Muscle of leg (tissue), 11 donors: ENCODE results near the gene PRRC2B. TPM values are rescaled to one million over a fixed set of nuclear protein-coding genes. Genes with fewer than 3 reads are reported as not detected.
"Not testable (repeated sequence)": the region's sequence is repeated elsewhere in the genome, so short reads cannot be mapped to it uniquely, and the experiment has no call there.

Experiments
- DNase-seq: peaks from one replicate; pipeline ENCODE4 v3.0.0; 2013
- H3K27ac ChIP-seq: one replicate; pipeline ENCODE4 v1.5.1; 2013; ENCODE audit warnings: mild to moderate bottlenecking, low read length, control low read depth
- H3K27me3 ChIP-seq: one replicate; pipeline ENCODE4 v1.6.1; 2013; ENCODE audit warnings: low read length; ENCODE audit not compliant: control insufficient read depth, insufficient read depth
- H3K36me3 ChIP-seq: one replicate; pipeline ENCODE4 v1.6.1; 2013; ENCODE audit warnings: low read length; ENCODE audit not compliant: control insufficient read depth, insufficient read depth
- H3K4me1 ChIP-seq: one replicate; pipeline ENCODE4 v1.6.1; 2013; ENCODE audit warnings: low read length; ENCODE audit not compliant: control insufficient read depth, insufficient read depth
- H3K4me3 ChIP-seq: one replicate; pipeline ENCODE4 v1.5.1; 2013; ENCODE audit warnings: low read length, control low read depth
- H3K9me3 ChIP-seq: replicated peaks from 2 replicates; pipeline ENCODE4 v1.6.1; 2013; ENCODE audit warnings: low read depth, low read length; ENCODE audit not compliant: control insufficient read depth
- WGBS: methylation state at CpG from one replicate; pipeline ENCODE4 v1.1.5; 2013; ENCODE audit warnings: missing lambda C conversion rate; ENCODE audit not compliant: insufficient coverage; 5-methylcytosine and 5-hydroxymethylcytosine counted together
- polyA plus RNA-seq, 8 donors: library from polyadenylated mRNA; unstranded; fragments of 120-200 nt; gene quantifications; one replicate each; pipeline versions ENCODE4 v1.2.1 to v1.2.3, GENCODE V29; 2013; ENCODE audit warnings: inconsistent platforms in 1 of 8, low replicate concordance in 1 of 8; ENCODE audit not compliant: insufficient read length in 8 of 8, insufficient read depth in 1 of 8
- total RNA-seq: library from RNA; stranded (reverse); fragments of 120-200 nt; gene quantifications from one replicate; pipeline ENCODE4 v1.2.4, GENCODE V29; 2013

PRRC2B gene
- total and polyA plus RNA-seq, 9 donors, result 64.9 to 181 (median 148) TPM

GRCh38 chr9:131358556-131358955 lies 35.3 kb upstream of the PRRC2B start:
- 59% methylated on average over 2 of the region's 10 CpGs for WGBS
- H3K27ac ChIP-seq, result no peak overlapping the region
- no peak for DNase-seq
- H3K4me3 ChIP-seq, result no peak overlapping the region
- no peaks in the 10 kb centered on the region for H3K27me3 ChIP-seq
- no peaks in the 10 kb centered on the region for H3K4me1 ChIP-seq
- H3K9me3 ChIP-seq, result no peaks in the 10 kb centered on the region
- H3K36me3 ChIP-seq, result no peaks in the 10 kb centered on the region

- 50% methylated on average over 3 of the region's 8 CpGs for WGBS
- no peak for DNase-seq
- H3K4me1 ChIP-seq, result no peaks in the 10 kb centered on the region
- no peak overlapping the region for H3K27ac ChIP-seq
- no peaks in the 10 kb centered on the region for H3K27me3 ChIP-seq
- no peak overlapping the region for H3K4me3 ChIP-seq
- H3K9me3 ChIP-seq, result no peaks in the 10 kb centered on the region
- H3K36me3 ChIP-seq, result no peaks in the 10 kb centered on the region
Measured at GRCh38 chr9:131361202-131361833, 32.6 kb upstream of the PRRC2B start.

- WGBS, result 40% methylated on average over 1 of the region's 1 CpG
- no peaks in the 10 kb centered on the region for H3K27me3 ChIP-seq
- no peaks in the 10 kb centered on the region for H3K36me3 ChIP-seq
- no peak for DNase-seq
- H3K9me3 ChIP-seq, result no peaks in the 10 kb centered on the region
- peaks cover 6% of the 10 kb centered on the region for H3K4me1 ChIP-seq
- no peak overlapping the region for H3K27ac ChIP-seq
- H3K4me3 ChIP-seq, result no peak overlapping the region
Measured at GRCh38 chr9:131365546-131365945, 28.3 kb upstream of the PRRC2B start.

- peak; percentile 63 for DNase-seq
- Histone ChIP-seq H3K4me3 (no peak overlapping the region), H3K36me3 (no peaks in the 10 kb centered on the region), H3K27me3 (no peaks in the 10 kb centered on the region), H3K27ac (peak overlapping the region; percentile 20), H3K4me1 (peaks cover 6% of the 10 kb centered on the region), H3K9me3 (no peaks in the 10 kb centered on the region)
- WGBS, result 21% methylated on average over 5 of the region's 6 CpGs
Measured at GRCh38 chr9:131366761-131367401, 27.0 kb upstream of the PRRC2B start.

GRCh38 chr9:131367450-131367849 lies 26.4 kb upstream of the PRRC2B start:
- H3K27me3 ChIP-seq, result no peaks in the 10 kb centered on the region
- no peak for DNase-seq
- WGBS, result no CpG with 5 or more reads among the region's 2 CpGs
- peaks cover 8% of the 10 kb centered on the region for H3K4me1 ChIP-seq
- no peaks in the 10 kb centered on the region for H3K36me3 ChIP-seq
- H3K4me3 ChIP-seq, result no peak overlapping the region
- no peak overlapping the region for H3K27ac ChIP-seq
- no peaks in the 10 kb centered on the region for H3K9me3 ChIP-seq

GRCh38 chr9:131370638-131371037 lies 23.2 kb upstream of the PRRC2B start:
- H3K27ac ChIP-seq, result no peak overlapping the region
- H3K9me3 ChIP-seq, result no peaks in the 10 kb centered on the region
- H3K27me3 ChIP-seq, result no peaks in the 10 kb centered on the region
- DNase-seq, result no peak
- H3K4me3 ChIP-seq, result no peak overlapping the region
- 63% methylated on average over 2 of the region's 2 CpGs for WGBS
- H3K36me3 ChIP-seq, result no peaks in the 10 kb centered on the region
- peaks cover 15% of the 10 kb centered on the region for H3K4me1 ChIP-seq

- 50% methylated on average over 17 of the region's 17 CpGs for WGBS
- peak overlapping the region; percentile 98 for H3K27ac ChIP-seq
- peak overlapping the region; percentile 81 for H3K4me3 ChIP-seq
- not testable (repeated sequence) for H3K4me1 ChIP-seq, H3K36me3 ChIP-seq, H3K9me3 ChIP-seq, H3K27me3 ChIP-seq, DNase-seq
Measured at GRCh38 chr9:131372599-131372973, 21.3 kb upstream of the PRRC2B start.

GRCh38 chr9:131374638-131375037 lies 19.2 kb upstream of the PRRC2B start:
- not testable (repeated sequence) for H3K4me3 ChIP-seq, H3K9me3 ChIP-seq, DNase-seq, H3K4me1 ChIP-seq, H3K36me3 ChIP-seq, H3K27ac ChIP-seq, H3K27me3 ChIP-seq
- WGBS, result 92% methylated on average over 2 of the region's 5 CpGs

- no CpG with 5 or more reads among the region's 2 CpGs for WGBS
Measured at GRCh38 chr9:131379056-131379455, 14.8 kb upstream of the PRRC2B start.

GRCh38 chr9:131382850-131383729 lies 10.8 kb upstream of the PRRC2B start:
- WGBS, result 22% methylated on average over 16 of the region's 19 CpGs
- no peaks in the 10 kb centered on the region for H3K36me3 ChIP-seq
- H3K27me3 ChIP-seq, result no peaks in the 10 kb centered on the region
- peak; percentile 97 for DNase-seq
- H3K9me3 ChIP-seq, result no peaks in the 10 kb centered on the region
- H3K4me3 ChIP-seq, result no peak overlapping the region
- H3K27ac ChIP-seq, result peak overlapping the region; percentile 96
- peaks cover 48% of the 10 kb centered on the region for H3K4me1 ChIP-seq

More at GRCh38 chr9:131379056-131379455, 14.8 kb upstream of the PRRC2B start:
- H3K4me3 ChIP-seq, result no peak overlapping the region
- no peaks in the 10 kb centered on the region for H3K27me3 ChIP-seq
- H3K9me3 ChIP-seq, result no peaks in the 10 kb centered on the region
- peaks cover 30% of the 10 kb centered on the region for H3K4me1 ChIP-seq
- H3K36me3 ChIP-seq, result no peaks in the 10 kb centered on the region
- H3K27ac ChIP-seq, result no peak overlapping the region
- DNase-seq, result peak; percentile 59
